NCI-H1417 (cell line): ENCODE measurements around the gene NEUROD2.

Experiments
- DNase-seq, 3 experiments: peaks; one replicate each; lab custom pipeline; 2025; lab: John Stamatoyannopoulos, UW

The NEUROD2 gene

GRCh38 chr17:39618246-39618913 lies 10.7 kb upstream of the NEUROD2 start:
- peak; percentile 62 to 73 (median 63) for DNase-seq

- peak; percentile 75 to 89 (median 87) for DNase-seq
These were observed 9.9 kb upstream of the NEUROD2 start for GRCh38 chr17:39617446-39618245.

- no peak for DNase-seq
These were observed 9.4 kb upstream of the NEUROD2 start for GRCh38 chr17:39617100-39617445.

- peak in 1 of 3 experiments; percentile 16 for DNase-seq
These were observed 7.7 kb upstream of the NEUROD2 start for GRCh38 chr17:39615434-39615833.

- no peak for DNase-seq
These were observed 6.9 kb upstream of the NEUROD2 start for GRCh38 chr17:39614545-39615157.

- DNase-seq = peak in 1 of 3 experiments; percentile 42
These were observed 5.3 kb upstream of the NEUROD2 start for GRCh38 chr17:39612935-39613464.

- peak in 2 of 3 experiments; percentile 74 to 81 for DNase-seq
These were observed 4.7 kb upstream of the NEUROD2 start for GRCh38 chr17:39612291-39612894.

GRCh38 chr17:39611401-39612112 lies 3.8 kb upstream of the NEUROD2 start:
- DNase-seq = no peak

- no peak for DNase-seq
These were observed 1.8 kb upstream of the NEUROD2 start for GRCh38 chr17:39609416-39610025.

- no peak for DNase-seq
These were observed 642 bp upstream of the NEUROD2 start for GRCh38 chr17:39608142-39608981.

GRCh38 chr17:39607057-39607850 lies 466 bp downstream of the NEUROD2 start:
- peak in 1 of 3 experiments; percentile 26 for DNase-seq

GRCh38 chr17:39606434-39607056 lies 1.2 kb downstream of the NEUROD2 start:
- DNase-seq = peak in 2 of 3 experiments; percentile 43 to 58

GRCh38 chr17:39605492-39606433 lies 2.0 kb downstream of the NEUROD2 start:
- peak in 2 of 3 experiments; percentile 64 to 76 for DNase-seq

- no peak for DNase-seq
These were observed 2.7 kb downstream of the NEUROD2 start for GRCh38 chr17:39604911-39605491.

GRCh38 chr17:39603304-39604016 lies 4.3 kb downstream of the NEUROD2 start:
- no peak for DNase-seq

- DNase-seq = no peak
These were observed 5.0 kb downstream of the NEUROD2 start for GRCh38 chr17:39602533-39603303.
